ENCODE data around the gene CHTF18. TPM values are rescaled to one million over a fixed set of nuclear protein-coding genes. Genes with fewer than 3 reads are reported as not detected.
"Not testable (repeated sequence)": the region's sequence is repeated elsewhere in the genome, so short reads cannot be mapped to it uniquely, and the experiment has no call there.

The CHTF18 gene
- polyA plus RNA-seq, 10 donors = 9.3 to 20.5 (median 14.5) TPM

DNA sequence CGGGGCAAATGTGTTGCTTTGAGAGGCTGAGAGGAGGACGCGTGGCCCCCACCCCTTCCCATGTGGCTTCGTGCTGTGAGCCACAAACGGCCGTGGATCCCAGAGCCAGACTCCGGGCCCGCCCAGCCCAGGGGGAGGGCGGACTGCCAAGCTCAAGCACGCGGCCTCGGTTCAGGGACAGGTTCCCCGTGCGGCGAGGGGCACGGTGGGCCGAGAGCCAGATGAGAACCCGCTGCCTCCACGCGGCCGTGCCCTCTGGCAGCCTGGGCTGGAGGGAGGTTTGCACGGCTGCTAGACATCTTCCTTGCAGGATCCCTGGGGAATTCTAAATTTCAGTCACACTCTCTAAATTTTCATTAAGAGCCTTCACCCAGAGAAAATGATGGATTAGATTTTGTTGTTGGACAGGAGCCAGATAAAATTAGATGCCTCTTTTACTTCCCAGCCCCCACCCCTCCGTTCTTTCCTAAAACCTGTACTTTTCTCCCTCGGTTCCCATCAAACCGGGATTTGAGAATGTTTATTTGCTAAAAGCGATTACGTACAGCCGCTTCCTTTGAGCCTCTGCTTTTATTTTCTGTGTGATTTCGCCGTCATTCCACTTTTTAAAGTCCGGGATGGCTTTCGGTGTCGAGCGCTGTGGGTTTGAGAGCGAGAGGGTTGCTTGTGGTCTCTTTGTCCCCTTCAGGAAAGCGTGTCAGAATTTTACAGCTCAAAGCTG, 37.1 kb downstream of the CHTF18 start:
- DNase-seq = peak in 2 of 3 donors; percentile 42 to 74

DNA sequence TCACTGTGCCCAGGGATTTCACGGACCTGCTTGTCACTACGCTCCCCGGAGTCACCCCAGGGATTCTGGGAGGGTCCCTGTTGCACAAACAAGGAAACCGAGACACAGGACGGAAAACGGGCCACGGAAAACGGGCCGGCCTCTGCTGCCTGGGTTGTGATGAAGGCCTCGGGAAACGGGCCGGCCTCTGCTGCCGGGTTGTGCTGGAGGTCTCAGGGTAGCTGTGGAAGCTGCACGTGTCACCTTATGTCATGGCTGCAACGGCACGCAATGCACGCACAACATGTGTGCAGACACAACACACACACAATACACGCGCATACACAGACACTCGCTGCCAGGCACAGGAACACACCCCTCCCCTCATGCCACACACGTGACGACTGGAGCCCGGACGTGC, 39.1 kb downstream of the CHTF18 start:
- DNase-seq = no peak

GRCh38 chr16:828891-829290, 40.5 kb downstream of the CHTF18 start:
- DNase-seq = no peak

- no peak for DNase-seq
Measured at GRCh38 chr16:830107-830870, 41.9 kb downstream of the CHTF18 start.

DNA sequence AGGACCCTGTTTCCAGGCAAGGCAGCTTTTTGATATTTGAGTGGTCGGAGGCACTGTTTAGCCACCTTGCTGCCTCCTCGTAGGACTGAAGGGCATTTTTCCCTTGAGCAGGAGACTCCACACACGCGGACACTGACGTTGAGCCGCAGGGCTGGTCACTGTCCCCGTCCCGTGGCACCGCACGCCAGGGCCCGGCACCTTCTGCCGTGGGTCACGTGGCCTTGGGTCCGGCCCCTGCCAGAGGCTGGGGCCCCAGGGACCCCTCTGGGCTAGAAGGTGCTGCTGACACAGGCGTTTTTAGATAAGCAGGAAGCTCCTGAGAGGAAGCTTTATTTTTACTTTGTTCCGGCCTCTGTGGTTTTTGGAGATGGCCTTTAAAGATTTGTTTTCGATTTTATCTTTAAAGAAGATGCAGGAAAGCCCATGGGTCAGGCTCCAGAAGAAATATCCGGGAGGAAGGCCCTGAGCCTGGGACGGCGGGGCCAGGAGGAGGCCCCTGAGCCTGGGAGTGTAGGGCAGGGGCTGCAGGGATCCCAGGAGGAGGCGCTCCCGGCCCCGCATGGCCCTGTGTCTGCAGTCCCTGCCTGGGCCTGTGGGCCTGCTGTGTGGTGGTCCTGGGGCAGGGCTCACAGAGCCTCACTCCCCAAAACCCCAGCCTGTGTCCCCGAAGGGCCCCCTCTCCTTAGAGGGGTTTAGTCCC, 42.6 kb downstream of the CHTF18 start:
- DNase-seq = no peak

- DNase-seq = no peak
Measured at GRCh38 chr16:831571-832413, 43.4 kb downstream of the CHTF18 start.

DNA sequence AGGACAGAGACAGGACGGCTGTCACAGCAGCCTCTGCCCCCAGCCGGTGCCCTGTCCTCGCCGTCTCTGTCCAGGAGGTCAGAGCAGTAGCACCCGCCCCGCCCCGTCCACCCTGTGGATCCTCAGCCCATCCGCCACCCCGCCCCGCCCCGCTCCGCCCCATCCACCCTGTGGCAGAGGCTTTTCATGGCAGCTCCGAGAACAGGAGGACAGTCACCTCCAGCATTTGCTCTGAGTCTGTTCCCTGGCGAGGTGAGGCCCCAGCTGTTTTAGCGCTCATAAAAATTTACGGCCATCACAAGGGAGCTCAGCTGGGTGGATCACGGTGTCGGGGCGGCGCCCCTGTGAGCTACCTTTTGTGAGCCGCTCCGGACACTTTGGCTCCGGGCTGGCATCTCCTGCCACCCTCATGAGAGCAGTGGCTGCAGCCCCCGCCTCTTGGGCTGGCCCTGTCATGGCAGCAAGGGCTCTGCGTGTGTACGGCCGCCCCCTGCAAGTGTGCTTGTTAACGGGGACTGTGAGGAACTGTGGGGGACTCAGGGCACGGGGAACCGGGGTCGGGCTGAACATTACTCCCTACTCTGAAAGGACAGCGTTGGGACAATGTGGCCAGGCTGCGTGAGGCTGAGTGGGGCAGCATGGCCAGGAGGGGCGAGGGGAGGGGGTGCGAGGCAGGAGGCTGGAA, 44.4 kb downstream of the CHTF18 start:
- no peak for DNase-seq

GRCh38 chr16:833411-833810, 45.0 kb downstream of the CHTF18 start:
- no peak for DNase-seq

- no peak for DNase-seq
Measured at GRCh38 chr16:835373-835772, 47.0 kb downstream of the CHTF18 start.

DNA sequence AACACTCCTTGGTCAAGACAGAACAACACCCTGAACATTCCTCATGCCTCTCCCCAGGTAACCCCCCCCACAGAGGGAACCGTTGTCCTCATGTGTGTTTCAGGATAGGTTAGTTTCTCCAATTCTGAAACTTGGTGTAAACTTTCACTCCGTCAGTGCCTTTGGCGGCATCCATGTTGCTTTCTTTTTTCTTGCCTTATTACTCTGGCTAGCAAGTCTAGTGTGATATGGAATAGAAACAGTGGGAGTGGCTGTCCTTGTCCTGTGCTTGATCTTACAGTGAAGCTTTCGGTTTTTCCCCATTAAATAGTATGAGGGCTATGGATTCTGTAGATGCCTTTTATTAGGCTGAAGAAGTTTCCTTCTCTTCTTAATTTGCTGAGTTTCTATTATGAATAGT, 47.8 kb downstream of the CHTF18 start:
- no peak for DNase-seq

GRCh38 chr16:836822-837221, 48.4 kb downstream of the CHTF18 start:
- DNase-seq = not testable (repeated sequence)

DNA sequence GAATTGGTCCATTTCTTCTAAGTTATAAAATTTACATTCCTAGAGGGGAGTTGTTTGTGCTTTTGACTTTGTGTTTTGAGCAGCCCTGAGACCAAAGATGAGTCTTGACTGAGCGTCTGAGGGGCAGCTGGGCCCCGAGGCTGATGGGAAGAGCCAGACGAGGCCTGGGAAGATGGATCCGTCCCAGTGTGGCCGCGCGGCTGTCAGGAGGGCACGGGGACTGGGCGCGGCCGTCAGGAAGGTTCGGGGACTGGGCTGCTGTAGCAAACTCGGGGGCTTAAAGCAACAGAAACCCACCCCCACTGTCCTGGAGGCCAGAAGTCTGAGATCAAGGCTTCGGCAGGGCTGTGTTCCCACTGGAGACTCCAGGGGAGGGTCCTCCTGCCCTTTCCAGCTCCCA, 50.3 kb downstream of the CHTF18 start:
- DNase-seq = no peak

DNA sequence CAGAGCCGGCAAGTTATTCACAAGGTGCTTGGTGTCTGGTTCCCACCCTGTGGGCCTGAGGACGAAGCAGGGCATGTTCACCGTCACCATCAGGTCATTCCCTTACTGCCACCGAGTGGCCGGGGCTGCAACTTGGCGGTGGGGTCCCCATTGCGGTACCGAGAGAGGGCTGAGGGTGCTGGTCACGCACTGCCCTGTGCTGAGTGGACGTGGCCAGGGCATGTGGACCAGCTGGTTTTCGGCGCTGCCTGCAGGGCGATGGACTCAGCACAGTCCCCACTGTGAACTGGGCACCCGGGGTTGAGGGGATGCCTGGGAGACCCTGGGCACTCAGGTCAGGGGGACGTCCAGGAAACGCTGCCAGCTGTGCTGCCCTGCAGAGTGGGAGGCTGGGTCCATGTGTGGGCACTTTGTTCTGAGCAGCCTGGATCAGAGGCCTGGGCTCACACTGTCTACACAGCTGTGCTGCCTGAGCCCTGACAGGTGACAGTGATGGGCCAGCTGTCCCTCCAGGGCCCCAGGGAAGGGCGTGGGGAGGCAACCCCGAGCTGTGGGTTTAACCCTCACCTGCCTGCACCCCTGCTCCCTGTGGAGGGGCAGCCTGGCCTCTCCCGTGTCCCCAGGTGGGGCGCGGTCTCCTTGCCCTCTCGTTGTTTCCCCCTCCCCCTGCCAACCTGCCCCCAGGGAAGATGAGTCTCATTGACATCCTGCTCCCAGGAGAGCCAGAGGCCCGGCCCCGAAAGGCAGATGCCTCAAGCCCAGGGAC, 51.4 kb downstream of the CHTF18 start:
- DNase-seq = peak in 2 of 3 donors; percentile 26 to 41

- DNase-seq = no peak
Measured at GRCh38 chr16:840561-841454, 52.4 kb downstream of the CHTF18 start.

DNA sequence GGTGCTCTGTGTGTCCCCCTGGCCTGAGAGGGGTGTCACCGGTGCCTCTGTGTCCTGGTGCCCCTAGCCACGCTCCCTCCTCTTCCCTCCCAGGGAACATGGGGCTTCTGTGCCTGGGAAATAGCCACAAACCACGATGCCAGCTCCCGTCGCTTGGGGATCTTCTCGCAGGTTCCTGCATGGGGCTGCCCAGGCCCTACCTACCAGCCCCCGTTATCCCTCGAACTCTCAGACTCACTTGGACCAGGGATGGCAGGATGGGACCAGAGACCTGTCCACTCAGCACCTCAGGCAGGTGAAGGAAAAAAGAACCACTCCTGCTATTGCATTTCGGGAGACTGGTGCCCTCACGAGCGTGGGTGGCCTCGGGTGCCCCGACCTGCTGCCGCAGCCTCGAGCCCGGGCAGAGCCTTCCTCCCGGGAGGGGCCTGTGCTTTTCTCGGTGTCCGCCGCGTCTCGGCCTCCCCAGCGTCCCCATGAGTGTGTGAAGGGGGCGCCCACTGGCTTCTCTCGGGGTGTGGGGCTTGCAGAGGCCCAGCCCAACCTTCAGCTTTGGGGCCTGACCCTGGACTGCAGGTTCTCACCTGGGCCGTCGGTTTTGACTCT, 53.1 kb downstream of the CHTF18 start:
- DNase-seq = no peak

- DNase-seq = peak in 2 of 3 donors; percentile 41 to 79
Measured at GRCh38 chr16:842061-842476, 53.6 kb downstream of the CHTF18 start.

- no peak for DNase-seq
Measured at GRCh38 chr16:842711-843560, 54.5 kb downstream of the CHTF18 start.

DNA sequence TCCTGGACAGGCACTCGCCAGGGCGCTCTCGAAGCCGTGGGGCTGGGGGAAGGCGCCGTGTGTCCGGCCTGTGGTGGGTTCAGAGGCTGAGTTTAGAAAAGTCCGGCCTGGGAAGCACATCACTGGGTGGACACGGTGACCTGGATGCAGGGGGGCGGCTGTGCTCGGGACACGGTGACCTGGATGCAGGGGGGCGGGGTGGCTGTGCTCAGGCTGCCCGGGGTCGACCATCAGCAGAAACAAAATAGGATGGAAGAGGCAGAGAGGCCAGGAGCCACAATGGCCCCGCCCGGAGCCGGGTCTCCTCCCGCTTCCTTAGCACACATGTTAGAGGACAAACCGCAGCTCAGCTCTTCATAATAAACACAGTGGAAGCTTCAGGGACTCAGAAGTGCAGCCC, 55.4 kb downstream of the CHTF18 start:
- no peak for DNase-seq
